ENCODE measurements around the gene COL4A1. TPM values are rescaled to one million over a fixed set of nuclear protein-coding genes. Genes with fewer than 3 reads are reported as not detected.

Gene COL4A1
- total and polyA plus RNA-seq, 2 of the 13 experiments (the other 11 are each of a cell fraction or from before 2014, with no cell fraction given), result not detected

DNA sequence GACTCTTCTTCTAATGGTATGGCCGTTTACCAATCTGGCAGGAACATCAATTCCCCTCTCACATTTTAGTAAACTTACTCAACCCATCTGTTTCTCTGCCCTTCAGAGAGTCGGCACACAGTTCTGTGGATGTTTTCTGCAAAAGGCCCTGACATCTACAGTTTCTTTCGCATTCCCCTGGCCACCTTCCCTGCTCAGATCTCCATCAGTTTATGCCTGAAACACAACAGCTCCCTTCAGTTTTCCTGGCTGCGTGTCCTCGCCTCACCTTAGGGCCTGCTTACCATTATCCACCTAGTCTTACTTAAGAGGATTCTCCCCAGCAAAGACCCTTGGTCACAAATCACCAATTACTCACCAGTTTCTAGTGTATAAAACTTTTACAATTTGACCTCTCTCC is 25.2 kb downstream of the COL4A1 start:
- FAIRE-seq (no peak), DNase-seq (ENCODE audit: low spot score) (no peak), ATAC-seq (no peak)
- no peaks in the 10 kb centered on the region for H3K36me3 ChIP-seq (replicated peaks in 1 of 2; ENCODE audit: control insufficient read depth in 1 of 2, insufficient read depth in 2 of 2, low read length in 2 of 2)
- POLR2A ChIA-PET, result no interaction called here
- intact Hi-C loops (cut with micrococcal nuclease; ENCODE audit: unreplicated experiment), result no loop called here
- no peaks in the 10 kb centered on the region for H3K4me1 ChIP-seq (ENCODE audit: insufficient read depth, low read length)
- no peak overlapping the region for H3K4me2 ChIP-seq (ENCODE audit: low read depth, low read length)
- H3K27me3 ChIP-seq (ENCODE audit: control insufficient read depth in 1 of 2, insufficient read depth in 2 of 2, low read length in 2 of 2), result peaks cover 4 to 31% of the 10 kb centered on the region in 2 experiments
- H3K9me3 ChIP-seq (ENCODE audit: low read length), result no peaks in the 10 kb centered on the region
- no TSS peak for BruUV-seq (replicated peaks)
- H3K79me2 ChIP-seq (ENCODE audit: insufficient read depth, low read length), result no peaks in the 10 kb centered on the region
- H2AFZ ChIP-seq (ENCODE audit: low read length), result no peak overlapping the region
- H3K27ac ChIP-seq (ENCODE audit: extremely low read length, insufficient read depth, low read length), result no peak overlapping the region
- CTCF ChIA-PET (ENCODE audit: low intra/inter-chr PET ratio, low total read pairs), result no interaction called here
- in situ Hi-C loops (cut with HindIII; ENCODE audit: extremely low pct_ligation_motif_present, low pct_unique_long_range_greater_than_20kb), result no loop called here
- H3K4me3 ChIP-seq (replicated peaks in 1 of 3; ENCODE audit: insufficient read depth in 1 of 3, low read depth in 2 of 3, low read length in 3 of 3), result no peak overlapping the region
- no peak for TF ChIP-seq SIN3B (IDR thresholded peaks at IDR 0.05; ENCODE audit: low read length)
- TF ChIP-seq THYN1 (CRISPR knock-in tag; IDR thresholded peaks at IDR 0.05; ENCODE audit: borderline replicate concordance, low read depth), result no peak
- H3K9ac ChIP-seq (ENCODE audit: insufficient read depth, low read depth, low read length), result no peak overlapping the region
- WGBS (ENCODE audit: low lambda C conversion rate), result 13% methylated on average over 5 of the region's 5 CpGs
- no peaks in the 10 kb centered on the region for H4K20me1 ChIP-seq (ENCODE audit: insufficient read depth, low read length)

DNA sequence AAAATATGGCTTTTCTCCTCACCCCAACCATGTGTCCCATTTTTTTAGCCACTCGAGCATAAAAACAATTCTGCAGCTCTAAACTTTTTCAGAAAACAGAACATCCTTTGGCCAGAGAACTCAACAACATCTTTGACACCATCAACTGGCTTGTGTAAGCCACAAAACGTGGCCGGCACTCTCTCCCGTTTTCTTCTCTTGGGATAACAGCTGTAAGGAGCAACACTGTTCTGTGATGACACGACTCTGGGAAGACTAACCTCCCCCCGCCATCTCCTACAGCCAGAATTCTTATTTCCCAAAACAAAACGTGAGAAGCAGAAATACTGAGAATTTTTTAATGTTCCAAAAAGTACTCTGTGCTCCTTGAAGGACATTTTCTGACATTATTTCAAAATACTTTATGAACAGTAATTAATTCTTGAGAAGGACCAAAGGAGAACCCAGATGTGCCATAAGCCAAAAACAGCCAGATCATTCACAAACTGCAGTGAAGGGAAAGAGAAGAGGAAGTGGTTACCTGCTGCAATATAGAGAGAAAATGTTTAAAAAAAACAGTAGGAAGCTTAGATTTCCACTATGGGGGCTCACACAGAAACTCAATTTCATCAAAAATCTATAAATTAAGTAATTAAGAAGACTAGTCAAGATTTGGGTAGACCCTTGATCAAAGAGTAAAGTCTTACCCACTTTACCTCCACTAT is 25.8 kb downstream of the COL4A1 start:
- CTCF ChIA-PET (ENCODE audit: low intra/inter-chr PET ratio, low total read pairs), result no interaction called here
- Histone ChIP-seq H3K4me2 (ENCODE audit: low read depth, low read length) (no peak overlapping the region), H3K36me3 (replicated peaks in 1 of 2; ENCODE audit: control insufficient read depth in 1 of 2, insufficient read depth in 2 of 2, low read length in 2 of 2) (no peaks in the 10 kb centered on the region), H3K4me3 (replicated peaks in 1 of 3; ENCODE audit: insufficient read depth in 1 of 3, low read depth in 2 of 3, low read length in 3 of 3) (no peak overlapping the region), H3K9ac (ENCODE audit: insufficient read depth, low read depth, low read length) (no peak overlapping the region), H3K4me1 (ENCODE audit: insufficient read depth, low read length) (no peaks in the 10 kb centered on the region), H4K20me1 (ENCODE audit: insufficient read depth, low read length) (no peaks in the 10 kb centered on the region), H3K9me3 (ENCODE audit: low read length) (no peaks in the 10 kb centered on the region), H2AFZ (ENCODE audit: low read length) (no peak overlapping the region), H3K79me2 (ENCODE audit: insufficient read depth, low read length) (no peaks in the 10 kb centered on the region), H3K27me3 (ENCODE audit: control insufficient read depth in 1 of 2, insufficient read depth in 2 of 2, low read length in 2 of 2) (peaks cover 4 to 25% of the 10 kb centered on the region in 2 experiments), H3K27ac (ENCODE audit: extremely low read length, insufficient read depth, low read length) (no peak overlapping the region)
- WGBS (ENCODE audit: low lambda C conversion rate), result 1% methylated on average over 7 of the region's 7 CpGs
- in situ Hi-C loops (cut with HindIII; ENCODE audit: extremely low pct_ligation_motif_present, low pct_unique_long_range_greater_than_20kb), result no loop called here
- FAIRE-seq, result no peak
- no peak for DNase-seq (ENCODE audit: low spot score)
- no TSS peak for BruUV-seq (replicated peaks)
- POLR2A ChIA-PET, result no interaction called here
- no peak for ATAC-seq
- intact Hi-C loops (cut with micrococcal nuclease; ENCODE audit: unreplicated experiment), result no loop called here
- TF ChIP-seq ZNF251 (CRISPR knock-in tag; IDR thresholded peaks at IDR 0.05) (no peak), TRIM24 (CRISPR knock-in tag; IDR thresholded peaks at IDR 0.05) (no peak), ZNF264 (CRISPR knock-in tag; IDR thresholded peaks at IDR 0.05) (no peak), REXO4 (CRISPR knock-in tag; IDR thresholded peaks at IDR 0.05; ENCODE audit: borderline replicate concordance) (no peak), TBX3 (IDR thresholded peaks at IDR 0.05; ENCODE audit: borderline replicate concordance) (no peak), KDM3A (CRISPR knock-in tag; IDR thresholded peaks at IDR 0.05; ENCODE audit: low read depth) (no peak), ZNF329 (CRISPR knock-in tag; IDR thresholded peaks at IDR 0.05; ENCODE audit: low read depth) (no peak)
- TF ChIP-seq, protein P1, sequence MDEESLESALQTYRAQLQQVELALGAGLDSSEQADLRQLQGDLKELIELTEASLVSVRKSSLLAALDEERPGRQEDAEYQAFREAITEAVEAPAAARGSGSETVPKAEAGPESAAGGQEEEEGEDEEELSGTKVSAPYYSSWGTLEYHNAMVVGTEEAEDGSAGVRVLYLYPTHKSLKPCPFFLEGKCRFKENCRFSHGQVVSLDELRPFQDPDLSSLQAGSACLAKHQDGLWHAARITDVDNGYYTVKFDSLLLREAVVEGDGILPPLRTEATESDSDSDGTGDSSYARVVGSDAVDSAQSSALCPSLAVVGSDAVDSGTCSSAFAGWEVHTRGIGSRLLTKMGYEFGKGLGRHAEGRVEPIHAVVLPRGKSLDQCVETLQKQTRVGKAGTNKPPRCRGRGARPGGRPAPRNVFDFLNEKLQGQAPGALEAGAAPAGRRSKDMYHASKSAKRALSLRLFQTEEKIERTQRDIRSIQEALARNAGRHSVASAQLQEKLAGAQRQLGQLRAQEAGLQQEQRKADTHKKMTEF (CRISPR knock-in tag; IDR thresholded peaks at IDR 0.05), result no peak
- TF ChIP-seq, protein P2, sequence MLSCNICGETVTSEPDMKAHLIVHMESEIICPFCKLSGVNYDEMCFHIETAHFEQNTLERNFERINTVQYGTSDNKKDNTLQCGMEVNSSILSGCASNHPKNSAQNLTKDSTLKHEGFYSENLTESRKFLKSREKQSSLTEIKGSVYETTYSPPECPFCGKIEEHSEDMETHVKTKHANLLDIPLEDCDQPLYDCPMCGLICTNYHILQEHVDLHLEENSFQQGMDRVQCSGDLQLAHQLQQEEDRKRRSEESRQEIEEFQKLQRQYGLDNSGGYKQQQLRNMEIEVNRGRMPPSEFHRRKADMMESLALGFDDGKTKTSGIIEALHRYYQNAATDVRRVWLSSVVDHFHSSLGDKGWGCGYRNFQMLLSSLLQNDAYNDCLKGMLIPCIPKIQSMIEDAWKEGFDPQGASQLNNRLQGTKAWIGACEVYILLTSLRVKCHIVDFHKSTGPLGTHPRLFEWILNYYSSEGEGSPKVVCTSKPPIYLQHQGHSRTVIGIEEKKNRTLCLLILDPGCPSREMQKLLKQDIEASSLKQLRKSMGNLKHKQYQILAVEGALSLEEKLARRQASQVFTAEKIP (CRISPR knock-in tag; IDR thresholded peaks at IDR 0.05; ENCODE audit: borderline replicate concordance), result no peak
